Endothelial cell of umbilical vein (primary cell): ENCODE data around the gene OR11H7.
"Not testable (repeated sequence)": the region's sequence is repeated elsewhere in the genome, so short reads cannot be mapped to it uniquely, and the experiment has no call there.

Experiments used
- CTCF ChIP-seq, 2 donors: IDR thresholded peaks; 1 replicate in 1 of 2; 2 replicates in 1 of 2; pipeline ENCODE4 v1.5.1; 2011; ENCODE audit warnings: low read length in 2 of 2, mild to moderate bottlenecking in 2 of 2, moderate library complexity in 2 of 2, control low read depth in 1 of 2, inconsistent platforms in 1 of 2, low read depth in 1 of 2; ENCODE audit not compliant: insufficient read depth in 1 of 2; ENCODE audit errors: extremely low read depth in 1 of 2
- EZH2 ChIP-seq: IDR thresholded peaks from 2 replicates; pipeline ENCODE4 v1.6.1; 2012; ENCODE audit warnings: borderline replicate concordance, low read depth, mild to moderate bottlenecking, moderate library complexity, low read length, inconsistent platforms; ENCODE audit not compliant: severe bottlenecking
- MYC ChIP-seq: IDR thresholded peaks from one replicate; pipeline ENCODE4 v1.6.1; 2011; ENCODE audit warnings: mild to moderate bottlenecking, low read depth, low read length
- POLR2A ChIP-seq: IDR thresholded peaks from 2 replicates; pipeline ENCODE4 v1.6.1; 2012; ENCODE audit warnings: low read depth, mild to moderate bottlenecking, control low read depth, low read length

GRCh38 chr14:20235415-20235814 lies 6.6 kb downstream of the OR11H7 start:
- not testable (repeated sequence) for TF ChIP-seq POLR2A; EZH2; CTCF (IDR thresholded peaks at IDR 0.05; ENCODE audit: extremely low read depth in 1 of 2, insufficient read depth in 1 of 2, low read depth in 1 of 2, low read length in 2 of 2); MYC
